ENCODE data around the gene UBAP2L.

- no peak for TF ChIP-seq CTCF (conservative IDR thresholded peaks at IDR 0.05)
- no peak for TF ChIP-seq ZFX (IDR thresholded peaks at IDR 0.05)
Measured at GRCh38 chr1:154306151-154306550, 85.4 kb downstream of the UBAP2L start.
